Measurements from ENCODE around the gene NOC4L.
"Not testable (repeated sequence)": the region's sequence is repeated elsewhere in the genome, so short reads cannot be mapped to it uniquely, and the experiment has no call there.

Gene NOC4L

GRCh38 chr12:132124766-132125425 lies 19.4 kb upstream of the NOC4L start:
- no peak for DNase-seq

DNA sequence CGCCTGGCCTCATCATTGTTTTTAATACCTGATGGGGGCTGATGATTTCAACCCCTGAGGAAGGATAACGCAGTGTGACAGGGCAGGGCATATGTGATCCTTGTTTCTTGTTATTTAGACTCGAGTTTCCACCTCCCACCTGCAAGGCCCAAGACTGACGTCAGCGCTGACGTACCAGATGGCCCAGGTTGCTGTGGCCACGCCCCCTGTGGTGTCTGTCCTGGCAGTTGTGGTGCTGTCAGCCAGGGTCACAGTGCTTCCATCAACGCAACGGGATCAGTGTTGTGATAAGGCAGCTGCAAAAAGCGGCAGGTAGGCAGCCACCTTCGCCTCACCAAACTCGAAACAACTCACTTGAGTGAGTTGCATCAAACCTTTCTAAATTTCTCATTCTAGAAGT lies 18.5 kb upstream of the NOC4L start:
- no peak for DNase-seq

- DNase-seq: no peak
Measured at GRCh38 chr12:132127041-132127440, 17.2 kb upstream of the NOC4L start.

GRCh38 chr12:132129007-132129406 lies 15.2 kb upstream of the NOC4L start:
- no peak for DNase-seq

- DNase-seq: no peak
Measured at GRCh38 chr12:132130690-132131089, 13.6 kb upstream of the NOC4L start.

GRCh38 chr12:132131229-132131628 lies 13.0 kb upstream of the NOC4L start:
- DNase-seq: no peak

- DNase-seq: no peak
Measured at GRCh38 chr12:132131952-132132351, 12.3 kb upstream of the NOC4L start.

DNA sequence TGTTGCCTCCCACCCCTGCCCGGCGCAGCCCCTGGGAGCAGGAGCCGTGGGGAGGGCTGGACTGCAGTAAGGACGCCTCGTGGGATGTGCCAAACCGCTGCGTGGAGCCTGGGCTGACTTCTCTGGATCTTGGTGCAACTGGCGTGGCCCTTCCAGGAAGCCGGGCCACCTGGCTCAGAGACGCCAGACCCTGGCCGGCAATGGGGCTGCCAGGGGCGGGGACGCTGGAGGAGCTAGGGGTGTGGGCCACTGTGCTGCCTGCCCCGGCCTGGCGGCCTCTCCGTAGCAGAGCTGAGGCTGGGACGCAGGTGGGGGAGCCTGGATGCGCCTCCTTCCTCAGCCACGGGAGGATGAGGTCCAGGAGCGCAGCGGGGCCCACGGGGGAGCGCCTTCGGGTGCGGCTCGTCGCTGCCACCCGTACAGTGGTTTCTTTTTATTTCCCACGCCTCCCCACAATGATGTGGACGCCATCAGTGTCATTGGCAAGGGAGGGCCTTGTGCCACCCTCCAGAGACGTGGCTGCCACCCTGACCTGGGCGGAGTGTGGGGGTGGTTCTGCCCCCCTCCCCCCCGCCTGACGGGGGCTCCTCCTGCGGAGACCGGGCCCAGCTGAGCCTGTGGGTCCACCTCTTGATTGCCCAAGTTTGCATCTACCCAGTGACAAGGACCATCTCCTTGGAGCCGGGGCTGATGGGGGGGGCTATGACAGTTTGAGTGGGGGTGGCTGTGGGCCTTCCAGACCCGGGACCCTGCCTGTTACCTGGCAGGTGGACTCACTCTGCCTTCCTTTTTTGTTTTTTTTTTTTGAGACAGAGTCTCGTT lies 11.4 kb upstream of the NOC4L start:
- no peak for DNase-seq

GRCh38 chr12:132133952-132134652 lies 10.2 kb upstream of the NOC4L start:
- DNase-seq: no peak

GRCh38 chr12:132134653-132135183 lies 9.5 kb upstream of the NOC4L start:
- DNase-seq: not testable (repeated sequence)

GRCh38 chr12:132136226-132136625 lies 8.0 kb upstream of the NOC4L start:
- not testable (repeated sequence) for DNase-seq

- DNase-seq: no peak
Measured at GRCh38 chr12:132137483-132138125, 6.7 kb upstream of the NOC4L start.

- no peak for DNase-seq
Measured at GRCh38 chr12:132138941-132139871, 5.1 kb upstream of the NOC4L start.

DNA sequence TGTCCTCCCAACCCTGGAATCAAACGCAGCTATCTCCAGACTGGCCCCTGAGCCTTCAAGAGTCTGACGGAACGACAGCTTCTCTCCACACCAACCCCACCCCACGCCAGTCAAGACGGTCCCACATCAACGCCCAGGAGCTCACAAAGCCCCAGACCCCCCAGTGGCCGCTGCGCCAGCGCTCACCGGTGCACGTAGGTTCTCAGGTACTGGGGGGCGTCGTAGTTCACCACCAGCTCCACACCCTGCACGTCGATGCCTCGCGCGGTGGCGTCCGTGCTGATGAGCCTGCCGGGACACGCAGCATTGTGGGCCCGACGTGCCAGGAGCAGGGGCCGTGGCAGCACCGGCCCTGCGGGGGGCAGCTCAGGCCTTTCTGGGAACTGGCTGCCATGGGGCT lies 4.3 kb upstream of the NOC4L start:
- no peak for DNase-seq

DNA sequence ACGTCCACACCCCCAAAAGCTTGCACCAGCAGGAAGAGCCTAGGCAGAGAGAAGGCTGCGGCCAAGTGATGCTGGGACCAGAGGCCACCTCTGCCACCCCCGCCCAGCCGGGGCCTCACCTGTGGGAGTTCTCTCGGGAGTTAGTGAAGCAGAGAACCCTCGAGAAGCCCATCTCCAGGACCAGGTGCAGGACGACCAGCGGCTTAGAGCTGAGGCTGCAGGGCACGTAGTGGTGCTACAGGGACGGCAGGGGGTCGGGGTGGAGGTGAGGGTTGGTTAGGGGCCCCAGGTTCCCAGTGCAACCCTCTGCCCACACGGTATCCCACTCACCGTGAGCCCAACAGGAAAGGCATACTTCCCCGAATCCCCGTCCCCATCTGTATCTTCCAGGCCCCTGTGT lies 3.8 kb upstream of the NOC4L start:
- no peak for DNase-seq

DNA sequence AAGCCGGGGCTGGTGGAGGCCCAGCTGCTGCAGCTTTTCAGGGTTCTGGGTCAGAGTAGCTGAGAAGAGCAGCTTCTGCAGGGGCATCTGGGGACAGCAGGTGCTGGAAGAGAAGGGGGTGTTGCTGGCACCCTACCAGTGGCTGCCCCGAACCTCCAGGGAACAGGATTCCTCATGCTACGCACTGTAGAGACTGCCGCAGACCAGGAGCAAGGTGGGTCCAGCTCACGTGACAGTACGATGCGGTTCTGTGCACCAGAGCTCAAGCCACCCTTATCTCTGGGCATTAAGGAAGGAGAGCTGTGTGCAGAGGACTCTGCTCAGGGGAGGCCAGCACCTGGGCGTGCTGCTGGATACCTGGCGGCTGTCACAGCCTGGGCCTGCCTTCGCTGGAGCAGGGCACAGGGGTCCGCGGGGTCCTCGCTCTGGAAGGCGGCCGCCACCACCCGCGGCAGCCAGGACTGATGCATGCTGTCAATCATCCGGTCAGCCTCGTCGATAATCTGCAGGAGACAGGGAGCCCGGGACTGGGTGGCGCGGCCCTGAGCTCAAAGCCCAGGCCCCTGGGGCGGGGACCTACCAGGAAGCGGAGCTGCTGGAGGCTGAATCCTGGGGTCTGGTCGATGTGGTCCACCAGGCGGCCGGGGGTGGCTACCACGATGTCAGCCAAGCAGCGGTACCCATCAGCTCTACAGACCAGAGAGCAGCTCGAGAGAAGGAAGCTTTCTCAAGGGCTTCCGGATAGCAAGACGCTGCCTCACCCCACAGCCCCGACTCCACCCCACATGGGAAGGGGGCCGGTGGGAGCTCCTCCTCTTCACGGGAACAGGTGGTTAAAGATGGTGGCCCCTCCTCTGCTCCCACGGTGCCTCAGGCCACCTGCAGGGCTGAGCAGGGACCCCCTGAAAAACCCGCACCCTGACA lies 3.1 kb upstream of the NOC4L start:
- DNase-seq: no peak

GRCh38 chr12:132141976-132142678 lies 2.1 kb upstream of the NOC4L start:
- no peak for DNase-seq

DNA sequence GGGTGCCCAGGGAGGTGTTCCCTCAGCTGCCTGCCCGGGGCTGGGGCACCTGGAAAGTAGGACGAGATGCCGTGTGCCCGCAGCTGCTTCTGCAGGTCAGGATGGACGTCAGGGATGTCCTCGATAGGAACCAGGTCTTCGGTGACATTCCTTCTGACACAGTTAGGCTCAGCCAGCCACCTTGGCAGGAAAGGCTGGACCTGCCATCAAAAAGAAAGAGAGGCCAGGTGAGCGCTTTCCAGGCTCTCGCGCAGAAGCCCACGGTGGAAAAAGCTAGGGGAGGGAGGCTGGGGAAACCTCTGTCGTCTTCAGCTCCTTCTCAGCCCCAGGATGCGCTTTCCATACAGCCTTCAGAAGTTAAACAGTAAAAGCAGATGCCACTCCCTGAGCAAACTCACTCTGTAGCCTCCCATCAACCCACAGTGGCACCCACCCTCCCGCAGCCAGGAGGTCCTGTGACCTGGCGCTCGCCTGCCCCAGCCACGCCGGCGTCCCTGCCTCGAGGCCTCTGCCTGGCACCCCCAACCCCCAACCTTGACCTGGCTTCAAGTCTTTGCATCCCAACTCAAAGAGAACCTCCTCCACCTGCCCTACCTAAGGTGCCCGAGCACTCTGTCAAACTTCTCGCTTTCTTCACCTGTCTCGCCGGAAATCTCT lies 1.4 kb upstream of the NOC4L start:
- no peak for DNase-seq

- DNase-seq: no peak
Measured at GRCh38 chr12:132143336-132144071, 753 bp upstream of the NOC4L start.

Measured in AML-193 (cell line).